Measurements from ENCODE around the gene IDE.

Gene IDE

GRCh38 chr10:92475357-92475868, 98.5 kb downstream of the IDE start:
- TF ChIP-seq REST (IDR thresholded peaks at IDR 0.05; ENCODE audit: low read depth) (no peak), TCF12 (IDR thresholded peaks at IDR 0.05; ENCODE audit: low read depth) (no peak), MAX (IDR thresholded peaks at IDR 0.05) (no peak), FOXM1 (IDR thresholded peaks at IDR 0.05; ENCODE audit: borderline replicate concordance, low read depth) (no peak)

GRCh38 chr10:92470026-92470425, 103.9 kb downstream of the IDE start:
- TF ChIP-seq NFIC (IDR thresholded peaks at IDR 0.05) (no peak), TEAD4 (IDR thresholded peaks at IDR 0.05) (no peak), EP300 (IDR thresholded peaks at IDR 0.05; ENCODE audit: borderline replicate concordance) (no peak), EGR1 (IDR thresholded peaks at IDR 0.05) (no peak), USF1 (IDR thresholded peaks at IDR 0.05) (no peak), CREB1 (IDR thresholded peaks at IDR 0.05; ENCODE audit: low read depth) (no peak), TCF12 (IDR thresholded peaks at IDR 0.05; ENCODE audit: low read depth) (no peak), CEBPB (IDR thresholded peaks at IDR 0.05) (no peak), REST (IDR thresholded peaks at IDR 0.05; ENCODE audit: low read depth) (no peak)

- TF ChIP-seq TEAD4 (IDR thresholded peaks at IDR 0.05), result no peak
- TF ChIP-seq CEBPB (IDR thresholded peaks at IDR 0.05), result no peak
- no peak for TF ChIP-seq TCF12 (IDR thresholded peaks at IDR 0.05; ENCODE audit: low read depth)
- no peak for TF ChIP-seq NFIC (IDR thresholded peaks at IDR 0.05)
- TF ChIP-seq FOXM1 (IDR thresholded peaks at IDR 0.05; ENCODE audit: borderline replicate concordance, low read depth), result no peak
- TF ChIP-seq CREB1 (IDR thresholded peaks at IDR 0.05; ENCODE audit: low read depth), result no peak
- no peak for TF ChIP-seq EGR1 (IDR thresholded peaks at IDR 0.05)
- no peak for TF ChIP-seq TAF1 (IDR thresholded peaks at IDR 0.05; ENCODE audit: low read depth)
- no peak for TF ChIP-seq ZBTB7A (IDR thresholded peaks at IDR 0.05; ENCODE audit: low read depth)
- TF ChIP-seq MAX (IDR thresholded peaks at IDR 0.05), result no peak
- TF ChIP-seq RAD21 (IDR thresholded peaks at IDR 0.05; ENCODE audit: low read depth), result no peak
- TF ChIP-seq EP300 (IDR thresholded peaks at IDR 0.05; ENCODE audit: borderline replicate concordance), result no peak
- TF ChIP-seq USF1 (IDR thresholded peaks at IDR 0.05), result no peak
- TF ChIP-seq YY1 (IDR thresholded peaks at IDR 0.05; ENCODE audit: low read depth), result no peak
- no peak for TF ChIP-seq REST (IDR thresholded peaks at IDR 0.05; ENCODE audit: low read depth)
Measured at GRCh38 chr10:92464364-92464763, 109.5 kb downstream of the IDE start.

- TF ChIP-seq REST (IDR thresholded peaks at IDR 0.05; ENCODE audit: low read depth), result no peak
- TF ChIP-seq USF1 (IDR thresholded peaks at IDR 0.05), result no peak
- TF ChIP-seq TEAD4 (IDR thresholded peaks at IDR 0.05), result no peak
- TF ChIP-seq ZBTB7A (IDR thresholded peaks at IDR 0.05; ENCODE audit: low read depth), result no peak
- no peak for TF ChIP-seq CEBPB (IDR thresholded peaks at IDR 0.05)
- TF ChIP-seq TCF12 (IDR thresholded peaks at IDR 0.05; ENCODE audit: low read depth), result no peak
- no peak for TF ChIP-seq RAD21 (IDR thresholded peaks at IDR 0.05; ENCODE audit: low read depth)
- no peak for TF ChIP-seq NFIC (IDR thresholded peaks at IDR 0.05)
- TF ChIP-seq YY1 (IDR thresholded peaks at IDR 0.05; ENCODE audit: low read depth), result no peak
- no peak for TF ChIP-seq CREB1 (IDR thresholded peaks at IDR 0.05; ENCODE audit: low read depth)
- no peak for TF ChIP-seq MAX (IDR thresholded peaks at IDR 0.05)
- TF ChIP-seq EP300 (IDR thresholded peaks at IDR 0.05; ENCODE audit: borderline replicate concordance), result no peak
- no peak for TF ChIP-seq FOXM1 (IDR thresholded peaks at IDR 0.05; ENCODE audit: borderline replicate concordance, low read depth)
- no peak for TF ChIP-seq EGR1 (IDR thresholded peaks at IDR 0.05)
- no peak for TF ChIP-seq TAF1 (IDR thresholded peaks at IDR 0.05; ENCODE audit: low read depth)
Measured at GRCh38 chr10:92463582-92463981, 110.3 kb downstream of the IDE start.

Measured in Ishikawa (cell line).